Transverse colon (tissue), 4 donors: Measurements from ENCODE around the gene OAS2. TPM values are rescaled to one million over a fixed set of nuclear protein-coding genes. Genes with fewer than 3 reads are reported as not detected.

Experiments
- DNase-seq: peaks from one replicate; pipeline ENCODE4 v3.0.0-alpha.2; 2019
- H3K27ac ChIP-seq, 4 donors: fragments of 200-600 bp; sonication (generic); 2 replicates each; pipeline ENCODE4 v1.5.1; 2016 to 2018; ENCODE audit warnings: inconsistent platforms in 4 of 4
- H3K27me3 ChIP-seq: fragments of 200-600 bp; sonication (generic); 2 replicates; pipeline ENCODE4 v1.5.1; 2017; ENCODE audit warnings: inconsistent platforms
- H3K36me3 ChIP-seq, 4 donors: fragments of 200-600 bp; sonication (generic); 2 replicates each; pipeline ENCODE4 v1.5.1; 2017 to 2019; ENCODE audit warnings: inconsistent platforms in 4 of 4
- H3K4me1 ChIP-seq, 4 donors: fragments of 200-600 bp; sonication (generic); 2 replicates each; pipeline ENCODE4 v1.5.1; 2017 to 2020; ENCODE audit warnings: inconsistent platforms in 4 of 4
- H3K4me3 ChIP-seq, 4 donors: fragments of 200-600 bp; sonication (generic); 1 replicate in 1 of 4; 2 replicates in 3 of 4; pipeline versions ENCODE4 v1.5.1 to v1.6.1; 2017 to 2019; ENCODE audit warnings: inconsistent platforms in 4 of 4
- H3K9me3 ChIP-seq, 2 donors: fragments of 200-600 bp; sonication (generic); 2 replicates each; pipeline ENCODE4 v1.5.1; 2017 to 2019; ENCODE audit warnings: inconsistent platforms in 2 of 2
- EP300 ChIP-seq: sonication (generic); formaldehyde crosslinking; IDR thresholded peaks from one replicate; pipeline ENCODE4 v1.6.1; 2017; ENCODE audit warnings: antibody characterized with exemption, low read depth
- POLR2A ChIP-seq: fragments of 450-650 bp; IDR thresholded peaks from one replicate; pipeline ENCODE4 v1.6.1; 2016; ENCODE audit warnings: antibody characterized with exemption, mild to moderate bottlenecking, moderate library complexity
- POLR2AphosphoS5 ChIP-seq, 3 donors: sonication (generic); formaldehyde crosslinking; IDR thresholded peaks; one replicate each; pipeline ENCODE4 v1.6.1; 2016; ENCODE audit warnings: antibody characterized with exemption in 3 of 3
- WGBS, 2 donors: methylation state at CpG; one replicate each; pipeline ENCODE4 v1.1.5; 2018; ENCODE audit warnings: low coverage in 1 of 2; 5-methylcytosine and 5-hydroxymethylcytosine counted together
- in situ Hi-C, 4 donors: fragments of 200-750 bp; cut with MboI; loops; one replicate each; pipeline versions ENCODE4 v1.15.0 to v1.15.1; 2017; ENCODE audit warnings: low sequenced_read_pairs in 3 of 4, low pct_ligation_motif_present in 1 of 4, low pct_unique_long_range_greater_than_20kb in 1 of 4
- intact Hi-C: fragments of 100-400 bp; cut with DNase I; formaldehyde crosslinking; loops from one replicate; pipeline ENCODE4 v1.15.1; 2023; ENCODE audit warnings: low total_unique reads
- total RNA-seq, 4 donors: library from RNA; depleted of rRNA; stranded (reverse); fragments of >200 nt; gene quantifications; one replicate each; pipeline ENCODE4 v1.1.0, GENCODE V29; 2016
- TF ChIP-seq, protein P1 (sequence below), 5 experiments: fragments of 200-600 bp in 3 of 5; fragments of 450-650 bp in 2 of 5; sonication (generic) in 3 of 5; IDR thresholded peaks; 1 replicate in 2 of 5; 2 replicates in 3 of 5; pipeline ENCODE4 v1.5.1; 2016 to 2017; ENCODE audit warnings: antibody characterized with exemption in 5 of 5, inconsistent platforms in 3 of 5, mild to moderate bottlenecking in 2 of 5, moderate library complexity in 1 of 5

OAS2 gene
- total RNA-seq, 4 donors from 2014 or later = 2.0 to 5.1 (median 3.5) TPM

DNA sequence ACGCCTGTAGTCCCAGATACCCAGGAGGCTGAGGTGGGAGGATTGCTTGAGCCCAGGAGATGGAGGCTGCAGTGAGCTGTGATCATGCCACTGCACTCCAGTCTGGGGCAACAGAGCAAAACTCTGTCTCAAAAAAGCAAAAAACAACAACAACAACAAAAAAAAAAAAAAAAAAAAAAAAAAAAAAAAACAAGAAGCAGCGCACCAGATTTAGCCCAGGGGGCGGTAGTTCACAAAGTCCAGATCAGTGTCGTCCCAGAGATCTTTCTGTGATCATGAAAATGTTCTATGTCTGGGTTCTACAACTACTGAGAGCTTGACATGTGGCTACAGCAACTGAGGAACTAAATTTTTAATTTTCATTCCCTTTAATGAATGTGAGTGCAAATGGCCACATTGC is 27.4 kb downstream of the OAS2 start:
- in situ Hi-C loops = no loop called here
- no peaks in the 10 kb centered on the region for H3K27me3 ChIP-seq
- no peak for TF ChIP-seq POLR2AphosphoS5 (IDR thresholded peaks at IDR 0.05)
- no peak for TF ChIP-seq EP300
- TF ChIP-seq, protein P1, sequence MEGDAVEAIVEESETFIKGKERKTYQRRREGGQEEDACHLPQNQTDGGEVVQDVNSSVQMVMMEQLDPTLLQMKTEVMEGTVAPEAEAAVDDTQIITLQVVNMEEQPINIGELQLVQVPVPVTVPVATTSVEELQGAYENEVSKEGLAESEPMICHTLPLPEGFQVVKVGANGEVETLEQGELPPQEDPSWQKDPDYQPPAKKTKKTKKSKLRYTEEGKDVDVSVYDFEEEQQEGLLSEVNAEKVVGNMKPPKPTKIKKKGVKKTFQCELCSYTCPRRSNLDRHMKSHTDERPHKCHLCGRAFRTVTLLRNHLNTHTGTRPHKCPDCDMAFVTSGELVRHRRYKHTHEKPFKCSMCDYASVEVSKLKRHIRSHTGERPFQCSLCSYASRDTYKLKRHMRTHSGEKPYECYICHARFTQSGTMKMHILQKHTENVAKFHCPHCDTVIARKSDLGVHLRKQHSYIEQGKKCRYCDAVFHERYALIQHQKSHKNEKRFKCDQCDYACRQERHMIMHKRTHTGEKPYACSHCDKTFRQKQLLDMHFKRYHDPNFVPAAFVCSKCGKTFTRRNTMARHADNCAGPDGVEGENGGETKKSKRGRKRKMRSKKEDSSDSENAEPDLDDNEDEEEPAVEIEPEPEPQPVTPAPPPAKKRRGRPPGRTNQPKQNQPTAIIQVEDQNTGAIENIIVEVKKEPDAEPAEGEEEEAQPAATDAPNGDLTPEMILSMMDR (IDR thresholded peaks at IDR 0.05) = no peak
- no peak for TF ChIP-seq POLR2A
- H3K27ac ChIP-seq = no peak overlapping the region
- H3K9me3 ChIP-seq = no peaks in the 10 kb centered on the region
- no peak for DNase-seq
- peaks cover 0 to 13% (median 0%) of the 10 kb centered on the region in 4 donors for H3K36me3 ChIP-seq
- WGBS, 2 donors = 77 to 82% methylated on average over 4 of the region's 4 CpGs
- no peaks in the 10 kb centered on the region for H3K4me1 ChIP-seq
- H3K4me3 ChIP-seq = no peak overlapping the region
- intact Hi-C loops = no loop called here

DNA sequence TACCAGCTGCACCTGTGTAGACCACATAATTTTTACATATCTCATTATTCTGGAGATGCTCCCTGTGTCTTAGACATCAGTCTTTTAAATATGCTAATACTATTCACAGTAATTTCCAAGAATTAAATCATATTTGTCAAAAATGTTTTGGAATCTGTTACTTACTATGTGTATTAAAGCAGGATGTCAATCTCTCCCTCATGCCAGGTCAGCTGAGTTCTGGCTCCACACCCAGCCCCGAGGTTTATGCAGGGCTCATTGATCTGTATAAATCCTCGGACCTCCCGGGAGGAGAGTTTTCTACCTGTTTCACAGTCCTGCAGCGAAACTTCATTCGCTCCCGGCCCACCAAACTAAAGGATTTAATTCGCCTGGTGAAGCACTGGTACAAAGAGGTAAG is 27.9 kb downstream of the OAS2 start:
- 92% methylated on average over 7 of the region's 7 CpGs; no CpG with 5 or more reads in 1 of the 2 donors for WGBS, 2 donors
- Histone ChIP-seq H3K27me3 (no peaks in the 10 kb centered on the region), H3K4me3 (no peak overlapping the region), H3K9me3 (peaks cover 0 to 2% of the 10 kb centered on the region in 2 donors), H3K4me1 (no peaks in the 10 kb centered on the region), H3K36me3 (peaks cover 0 to 13% (median 0%) of the 10 kb centered on the region in 4 donors), H3K27ac (no peak overlapping the region)
- intact Hi-C loops (no loop called here), in situ Hi-C loops (no loop called here)
- no peak for DNase-seq
- TF ChIP-seq POLR2AphosphoS5 (IDR thresholded peaks at IDR 0.05) (no peak), EP300 (no peak), POLR2A (no peak)
- TF ChIP-seq, protein P1 (IDR thresholded peaks at IDR 0.05) = no peak

DNA sequence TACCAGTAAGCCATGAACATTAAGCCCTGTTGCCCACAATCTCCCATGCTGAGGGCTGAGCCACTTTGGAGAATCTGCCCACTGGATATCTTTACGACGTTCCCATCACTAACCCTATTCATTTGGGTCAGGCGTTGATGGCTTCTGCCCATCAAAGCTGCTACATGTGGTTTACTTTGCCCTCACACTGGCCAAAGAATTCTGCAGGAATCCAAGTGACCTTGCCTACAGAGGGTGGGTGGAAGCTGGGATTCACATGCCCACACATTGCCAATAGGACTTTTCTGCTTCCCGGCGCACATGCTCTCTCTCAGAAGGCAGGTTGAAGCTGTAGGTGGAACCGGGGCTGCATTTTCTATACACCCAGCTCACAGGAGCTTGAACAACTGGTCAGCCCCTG is 28.3 kb downstream of the OAS2 start:
- H3K4me1 ChIP-seq = no peaks in the 10 kb centered on the region
- TF ChIP-seq POLR2AphosphoS5 (IDR thresholded peaks at IDR 0.05) = no peak
- TF ChIP-seq, protein P1 (IDR thresholded peaks at IDR 0.05) = no peak
- no peak for TF ChIP-seq POLR2A
- no peak for TF ChIP-seq EP300
- H3K27me3 ChIP-seq = no peaks in the 10 kb centered on the region
- H3K4me3 ChIP-seq = no peak overlapping the region
- H3K36me3 ChIP-seq = peaks cover 0 to 13% (median 0%) of the 10 kb centered on the region in 4 donors
- H3K9me3 ChIP-seq = peaks cover 0 to 5% of the 10 kb centered on the region in 2 donors
- no peak for DNase-seq
- no peak overlapping the region for H3K27ac ChIP-seq
- intact Hi-C loops (no loop called here), in situ Hi-C loops (no loop called here)
- 74 to 93% methylated on average over 3 to 6 of the region's 6 CpGs for WGBS, 2 donors

DNA sequence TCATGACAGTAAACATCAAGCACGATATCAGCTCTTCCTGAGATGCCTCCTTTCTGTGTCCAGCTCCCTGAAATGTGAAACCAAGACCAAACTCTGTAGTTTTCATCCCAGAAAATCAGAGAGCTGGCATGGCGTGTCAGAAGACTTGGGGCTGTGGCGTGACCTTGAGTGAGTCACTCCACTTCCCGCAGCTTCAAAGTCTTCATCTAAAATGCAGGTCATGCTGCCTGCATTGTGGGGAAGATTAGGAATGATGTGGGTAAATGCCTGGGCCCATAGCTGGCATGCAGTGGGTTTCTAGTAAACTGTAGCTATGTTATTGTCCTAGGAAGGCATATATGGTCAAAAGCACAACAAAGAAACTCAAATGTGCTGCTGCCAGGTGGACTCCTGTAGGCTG is 28.8 kb downstream of the OAS2 start:
- 92% methylated on average over 4 of the region's 4 CpGs; no CpG with 5 or more reads in 1 of the 2 donors for WGBS, 2 donors
- no peak overlapping the region for H3K27ac ChIP-seq
- DNase-seq = no peak
- peaks cover 0 to 13% (median 0%) of the 10 kb centered on the region in 4 donors for H3K36me3 ChIP-seq
- H3K27me3 ChIP-seq = no peaks in the 10 kb centered on the region
- intact Hi-C loops = no loop called here
- H3K4me3 ChIP-seq = no peak overlapping the region
- no peaks in the 10 kb centered on the region for H3K4me1 ChIP-seq
- in situ Hi-C loops = no loop called here
- no peak for TF ChIP-seq POLR2A
- TF ChIP-seq POLR2AphosphoS5 (IDR thresholded peaks at IDR 0.05) = no peak
- no peak for TF ChIP-seq EP300
- TF ChIP-seq, protein P1 (IDR thresholded peaks at IDR 0.05) = no peak
- H3K9me3 ChIP-seq = peaks cover 0 to 5% of the 10 kb centered on the region in 2 donors
